Stimulated activated CD8-positive, alpha-beta memory T cell treated with anti-CD3 and anti-CD28 coated beads, Interleukin-12 subunit alpha, Interleukin-12 subunit beta, amount 100 ng/mL, for 24 hours (primary cell): ENCODE measurements around the gene SMCO2.

ENCODE experiments used
- DNase-seq: peaks from one replicate; pipeline ENCODE4 v3.0.0-alpha.2; 2020; ENCODE audit errors: extremely low read depth

The SMCO2 gene

GRCh38 chr12:27453421-27453820, 6.9 kb downstream of the SMCO2 start:
- no peak for DNase-seq

- no peak for DNase-seq
Observed at GRCh38 chr12:27455589-27455988, 9.1 kb downstream of the SMCO2 start.

GRCh38 chr12:27456618-27457017, 10.1 kb downstream of the SMCO2 start:
- no peak for DNase-seq

- no peak for DNase-seq
Observed at GRCh38 chr12:27460471-27460978, 14.0 kb downstream of the SMCO2 start.

- DNase-seq = no peak
Observed at GRCh38 chr12:27462151-27462694, 15.7 kb downstream of the SMCO2 start.

- no peak for DNase-seq
Observed at GRCh38 chr12:27462851-27463250, 16.3 kb downstream of the SMCO2 start.

GRCh38 chr12:27463511-27464219, 17.1 kb downstream of the SMCO2 start:
- DNase-seq = no peak

- no peak for DNase-seq
Observed at GRCh38 chr12:27464220-27464554, 17.7 kb downstream of the SMCO2 start.

- no peak for DNase-seq
Observed at GRCh38 chr12:27467641-27468040, 21.1 kb downstream of the SMCO2 start.

GRCh38 chr12:27468241-27468640, 21.7 kb downstream of the SMCO2 start:
- DNase-seq = no peak

GRCh38 chr12:27469176-27469736, 22.7 kb downstream of the SMCO2 start:
- no peak for DNase-seq

- no peak for DNase-seq
Observed at GRCh38 chr12:27472604-27473003, 26.1 kb downstream of the SMCO2 start.

GRCh38 chr12:27474344-27474743, 27.8 kb downstream of the SMCO2 start:
- DNase-seq = no peak

GRCh38 chr12:27477049-27477448, 30.5 kb downstream of the SMCO2 start:
- no peak for DNase-seq

GRCh38 chr12:27478949-27479348, 32.4 kb downstream of the SMCO2 start:
- DNase-seq = no peak

- DNase-seq = no peak
Observed at GRCh38 chr12:27480016-27480415, 33.5 kb downstream of the SMCO2 start.

GRCh38 chr12:27486961-27487360, 40.4 kb downstream of the SMCO2 start:
- DNase-seq = no peak

GRCh38 chr12:27488479-27488878, 41.9 kb downstream of the SMCO2 start:
- no peak for DNase-seq

GRCh38 chr12:27491226-27491625, 44.7 kb downstream of the SMCO2 start:
- DNase-seq = no peak

GRCh38 chr12:27493260-27493940, 46.9 kb downstream of the SMCO2 start:
- no peak for DNase-seq

GRCh38 chr12:27497446-27497845, 50.9 kb downstream of the SMCO2 start:
- no peak for DNase-seq

- no peak for DNase-seq
Observed at GRCh38 chr12:27498149-27498548, 51.6 kb downstream of the SMCO2 start.

- no peak for DNase-seq
Observed at GRCh38 chr12:27498761-27499160, 52.2 kb downstream of the SMCO2 start.
